HUES64 (cell line): ENCODE results near the gene DNMBP.
"Not testable (repeated sequence)": the region's sequence is repeated elsewhere in the genome, so short reads cannot be mapped to it uniquely, and the experiment has no call there.

ENCODE experiments used
- H3K27ac ChIP-seq: 2 replicates; pipeline ENCODE4 v1.7.0; 2013; ENCODE audit warnings: low read depth, low read length, inconsistent platforms
- H3K27me3 ChIP-seq: 2 replicates; pipeline ENCODE4 v1.6.1; 2013; ENCODE audit warnings: mild to moderate bottlenecking, low read length; ENCODE audit not compliant: insufficient read depth
- H3K36me3 ChIP-seq: 2 replicates; pipeline ENCODE4 v1.6.1; 2013; ENCODE audit warnings: mild to moderate bottlenecking, low read length; ENCODE audit not compliant: insufficient read depth
- H3K4me1 ChIP-seq: 2 replicates; pipeline ENCODE4 v1.6.1; 2013; ENCODE audit warnings: mild to moderate bottlenecking, low read length, moderate library complexity; ENCODE audit not compliant: insufficient read depth
- H3K4me3 ChIP-seq: 2 replicates; pipeline ENCODE4 v1.5.1; 2013; ENCODE audit warnings: mild to moderate bottlenecking, low read length, moderate library complexity
- H3K9ac ChIP-seq: 2 replicates; pipeline ENCODE4 v1.6.1; 2013; ENCODE audit warnings: mild to moderate bottlenecking, low read depth, low read length
- H3K9me3 ChIP-seq: 2 replicates; pipeline ENCODE4 v1.6.1; 2013; ENCODE audit warnings: low read depth, low read length; ENCODE audit not compliant: insufficient read depth
- WGBS: fragments of 150-250, 120-280 bp; methylation state at CpG from one replicate; pipeline ENCODE4 v1.1.7; 2013; ENCODE audit warnings: missing lambda C conversion rate; 5-methylcytosine and 5-hydroxymethylcytosine counted together

Gene DNMBP

DNA sequence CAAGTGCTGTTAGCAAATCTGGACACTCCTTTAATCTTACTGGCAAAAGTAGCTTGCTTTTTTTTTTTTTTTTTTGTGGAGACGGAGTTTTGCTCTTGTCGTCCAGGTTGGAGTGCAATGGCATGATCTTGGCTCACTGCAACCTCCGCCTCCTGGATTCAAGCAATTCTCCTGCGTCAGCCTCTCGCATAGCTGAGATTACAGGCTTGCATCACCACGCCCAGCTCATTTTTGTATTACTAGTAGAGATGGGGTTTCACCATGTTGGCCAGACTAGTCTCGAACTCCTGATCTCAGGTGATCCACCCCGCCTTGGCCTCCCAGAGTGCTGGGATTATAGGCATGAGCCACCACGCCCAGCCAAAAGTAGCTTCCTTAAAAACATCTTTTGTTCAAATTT is 114.7 kb downstream of the DNMBP start:
- not testable (repeated sequence) for H3K27ac ChIP-seq, H3K9me3 ChIP-seq, H3K9ac ChIP-seq, H3K27me3 ChIP-seq, H3K4me3 ChIP-seq, H3K4me1 ChIP-seq
- WGBS, result 97% methylated on average over 9 of the region's 9 CpGs
- H3K36me3 ChIP-seq, result peaks cover 86% of the 10 kb centered on the region

DNA sequence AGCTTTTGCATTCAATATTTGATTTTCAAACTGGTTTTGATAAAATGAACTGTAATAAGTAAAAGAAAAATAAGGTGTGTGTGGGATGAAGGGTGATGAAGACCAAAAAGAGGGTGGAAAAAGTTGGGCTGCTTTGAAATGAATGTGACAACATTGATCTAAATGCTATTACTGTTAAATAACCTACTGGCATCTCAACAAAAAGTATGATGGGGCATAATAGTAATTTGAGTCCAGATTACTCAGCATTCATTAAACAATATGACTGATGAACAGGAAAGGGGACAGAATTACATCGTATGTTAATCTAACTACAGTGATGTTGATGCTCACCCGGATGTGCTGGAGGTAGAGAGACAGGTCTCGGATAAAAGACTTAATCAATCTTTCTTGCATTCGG is 115.1 kb downstream of the DNMBP start:
- H3K4me3 ChIP-seq, result no peak overlapping the region
- H3K9me3 ChIP-seq, result peaks cover 8% of the 10 kb centered on the region; the same call in 1 of the 2 replicates
- WGBS, result 100% methylated on average over 4 of the region's 4 CpGs
- H3K27ac ChIP-seq, result no peak overlapping the region
- no peak overlapping the region for H3K9ac ChIP-seq
- H3K36me3 ChIP-seq, result peaks cover 86% of the 10 kb centered on the region
- no peaks in the 10 kb centered on the region for H3K4me1 ChIP-seq
- H3K27me3 ChIP-seq, result no peaks in the 10 kb centered on the region

DNA sequence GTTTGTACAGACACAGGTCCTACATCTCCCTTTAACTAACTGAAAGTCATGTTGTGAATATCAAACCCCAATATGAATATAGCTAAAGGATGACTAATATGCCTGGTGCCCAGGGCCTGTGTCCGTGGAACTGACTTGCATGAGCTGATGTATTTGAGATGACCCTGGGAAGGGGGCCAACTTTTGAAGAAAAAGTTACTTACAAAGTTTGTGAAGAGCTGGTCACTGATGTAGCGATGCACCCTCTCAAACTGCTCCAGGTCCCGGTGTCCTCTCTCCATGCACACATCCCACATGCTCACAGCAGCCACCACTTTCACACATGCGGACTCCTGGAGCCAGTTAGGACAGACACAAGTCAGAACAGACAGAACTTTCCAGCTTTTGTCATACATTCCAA is 121.1 kb downstream of the DNMBP start:
- 92% methylated on average over 4 of the region's 4 CpGs for WGBS
- H3K9me3 ChIP-seq, result peaks cover 8% of the 10 kb centered on the region; the same call in 1 of the 2 replicates
- H3K4me1 ChIP-seq, result no peaks in the 10 kb centered on the region
- no peak overlapping the region for H3K9ac ChIP-seq
- H3K27me3 ChIP-seq, result no peaks in the 10 kb centered on the region
- H3K36me3 ChIP-seq, result peaks cover 86% of the 10 kb centered on the region
- no peak overlapping the region for H3K4me3 ChIP-seq
- H3K27ac ChIP-seq, result no peak overlapping the region

DNA sequence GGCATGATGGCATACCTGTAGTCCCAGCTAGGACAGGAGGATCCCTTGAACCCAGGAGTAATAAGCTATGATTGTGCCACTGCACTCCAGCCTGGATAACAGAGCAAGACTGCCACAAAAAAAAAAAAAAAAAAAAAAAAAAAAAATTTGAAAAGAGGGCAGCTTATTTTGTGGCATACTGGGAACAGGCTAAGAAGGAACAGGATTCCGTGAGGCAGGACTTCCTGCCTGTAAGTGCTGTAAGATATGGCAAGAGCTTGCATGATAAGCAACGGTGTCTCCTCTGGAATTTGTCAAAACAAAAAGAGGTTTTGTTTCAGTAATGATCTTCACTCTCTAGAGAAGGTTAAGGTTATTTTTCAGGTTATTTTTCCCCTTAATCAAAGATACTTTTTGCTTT is 126.2 kb downstream of the DNMBP start:
- Histone ChIP-seq H3K36me3 (peaks cover 100% of the 10 kb centered on the region), H3K4me1 (no peaks in the 10 kb centered on the region), H3K27me3 (no peaks in the 10 kb centered on the region), H3K9ac (no peak overlapping the region), H3K4me3 (no peak overlapping the region), H3K27ac (no peak overlapping the region), H3K9me3 (no peaks in the 10 kb centered on the region)
- 94% methylated on average over 2 of the region's 2 CpGs for WGBS

DNA sequence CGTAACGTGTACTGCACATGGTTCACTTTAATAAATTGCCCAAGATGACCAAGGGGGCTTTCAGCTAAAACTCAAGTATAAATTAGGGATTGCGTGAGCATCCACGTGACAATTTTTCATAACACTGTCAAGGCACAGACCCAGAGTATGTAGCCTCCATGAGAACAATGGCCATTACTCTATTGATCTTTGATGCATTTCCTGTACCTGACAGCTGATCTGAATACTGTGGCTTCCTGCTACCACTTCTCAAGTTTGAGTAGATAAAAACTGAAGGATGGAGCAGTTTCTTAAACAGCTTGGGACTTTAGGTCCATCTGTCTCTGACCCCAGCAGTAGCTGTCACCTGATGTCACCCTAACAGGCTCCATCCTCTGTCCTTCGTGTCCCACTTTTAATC is 128.4 kb downstream of the DNMBP start:
- Histone ChIP-seq H3K4me3 (no peak overlapping the region), H3K27ac (no peak overlapping the region), H3K27me3 (no peaks in the 10 kb centered on the region), H3K9me3 (no peaks in the 10 kb centered on the region), H3K9ac (no peak overlapping the region), H3K4me1 (no peaks in the 10 kb centered on the region), H3K36me3 (peaks cover 100% of the 10 kb centered on the region)
- 97% methylated on average over 5 of the region's 5 CpGs for WGBS

DNA sequence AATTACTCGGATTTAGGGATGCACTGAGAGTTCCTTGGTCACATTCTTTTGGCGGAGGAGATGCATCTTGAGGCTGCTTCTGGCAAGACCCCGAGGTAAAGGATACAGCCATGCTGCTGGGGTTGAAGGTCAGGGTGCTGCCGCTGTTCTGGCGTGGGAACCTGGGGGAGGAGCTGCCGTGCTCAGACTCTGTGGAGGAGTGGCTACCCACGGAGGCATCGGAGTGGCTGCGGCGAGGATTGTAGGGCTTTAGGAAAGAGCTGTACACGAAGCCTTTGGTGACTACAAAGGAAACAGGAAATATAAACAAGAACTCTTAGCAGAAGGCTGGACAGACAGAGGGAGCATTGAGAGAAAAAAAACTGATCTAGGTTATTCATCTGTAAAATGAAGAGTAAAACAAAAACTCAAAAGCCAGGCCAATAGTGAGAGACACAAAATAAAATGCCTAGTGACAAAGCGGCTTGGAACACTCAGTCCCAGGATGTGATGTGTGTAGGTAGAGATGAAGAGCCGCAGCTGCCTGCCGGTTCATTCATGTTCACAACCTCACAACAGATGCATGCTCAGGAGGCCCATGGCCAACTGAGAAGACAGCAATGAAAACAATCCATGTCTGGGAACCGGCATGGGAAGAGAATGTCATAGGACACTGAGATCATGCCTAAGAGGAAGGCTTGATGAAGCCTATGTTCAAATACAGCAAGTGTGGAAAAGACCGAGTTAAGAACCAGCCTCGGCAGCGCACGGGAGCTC is 129.5 kb downstream of the DNMBP start:
- 96% methylated on average over 19 of the region's 19 CpGs for WGBS
- peaks cover 100% of the 10 kb centered on the region for H3K36me3 ChIP-seq
- no peak overlapping the region for H3K4me3 ChIP-seq

DNA sequence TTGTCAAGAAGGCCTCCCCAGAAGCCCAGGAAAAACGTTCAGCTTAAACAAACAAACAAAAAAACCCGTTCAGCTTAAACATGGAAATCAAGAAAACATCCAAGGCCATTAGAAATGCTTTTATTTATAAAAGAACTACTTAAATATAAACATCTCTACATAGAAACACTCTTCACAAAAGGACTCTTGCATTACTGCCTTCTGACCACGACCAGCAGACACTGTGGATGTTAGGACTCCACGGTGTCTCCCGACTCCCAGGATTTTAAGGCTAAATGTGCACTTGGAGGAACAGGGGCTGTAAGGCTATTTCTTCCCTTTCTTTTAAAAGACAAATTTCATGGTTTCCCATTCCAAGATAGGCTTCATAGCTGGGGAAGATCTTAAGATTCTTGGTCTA is 134.3 kb downstream of the DNMBP start:
- Histone ChIP-seq H3K9ac (no peak overlapping the region), H3K36me3 (peaks cover 53% of the 10 kb centered on the region), H3K27ac (no peak overlapping the region), H3K4me3 (no peak overlapping the region), H3K4me1 (no peaks in the 10 kb centered on the region), H3K27me3 (no peaks in the 10 kb centered on the region), H3K9me3 (no peaks in the 10 kb centered on the region)
- WGBS, result 93% methylated on average over 5 of the region's 5 CpGs

More for the DNA sequence above, 129.5 kb downstream of the DNMBP start:
- no peaks in the 10 kb centered on the region for H3K27me3 ChIP-seq
- no peaks in the 10 kb centered on the region for H3K9me3 ChIP-seq
- no peak overlapping the region for H3K9ac ChIP-seq
- no peak overlapping the region for H3K27ac ChIP-seq
- H3K4me1 ChIP-seq, result no peaks in the 10 kb centered on the region

DNA sequence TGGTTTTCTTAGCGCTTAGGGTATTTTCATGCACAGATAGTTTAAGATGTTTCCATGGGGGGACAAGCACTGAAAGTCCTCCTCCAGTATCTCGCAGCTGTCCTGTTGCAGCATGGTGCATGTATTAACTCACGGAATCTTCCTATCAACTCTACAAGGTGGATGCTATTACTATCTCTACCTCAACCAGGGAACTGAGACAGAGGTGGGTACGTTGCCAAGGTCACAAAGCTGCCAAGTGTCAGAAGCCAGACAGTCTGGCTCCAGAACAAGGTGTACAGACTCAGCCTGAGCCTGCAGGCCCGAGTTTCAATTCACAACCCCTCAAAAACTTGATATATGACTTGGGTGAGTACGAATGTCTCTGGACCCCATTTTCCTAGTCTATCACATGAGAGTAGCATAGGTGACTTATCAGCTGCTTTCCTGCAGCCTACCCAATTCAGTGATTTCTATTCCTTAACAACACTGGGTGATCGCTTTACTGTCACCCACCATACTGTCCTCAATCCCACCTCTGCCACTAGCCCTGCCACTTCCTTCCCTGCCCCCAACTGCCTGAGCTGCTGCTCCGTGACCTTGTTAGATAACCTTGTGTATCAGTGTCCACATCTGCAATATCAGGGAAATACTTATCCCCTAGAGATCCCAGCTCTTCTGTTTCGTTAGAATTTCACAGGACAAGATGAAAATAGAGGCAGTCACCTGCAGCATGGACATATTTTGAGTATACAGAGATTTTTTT is 135.2 kb downstream of the DNMBP start:
- no peaks in the 10 kb centered on the region for H3K27me3 ChIP-seq
- no peaks in the 10 kb centered on the region for H3K9me3 ChIP-seq
- H3K27ac ChIP-seq, result no peak overlapping the region
- H3K4me1 ChIP-seq, result no peaks in the 10 kb centered on the region
- H3K4me3 ChIP-seq, result no peak overlapping the region
- no peak overlapping the region; the same call in 1 of the 2 replicates for H3K9ac ChIP-seq
- H3K36me3 ChIP-seq, result peaks cover 43% of the 10 kb centered on the region
- 92% methylated on average over 9 of the region's 9 CpGs for WGBS

DNA sequence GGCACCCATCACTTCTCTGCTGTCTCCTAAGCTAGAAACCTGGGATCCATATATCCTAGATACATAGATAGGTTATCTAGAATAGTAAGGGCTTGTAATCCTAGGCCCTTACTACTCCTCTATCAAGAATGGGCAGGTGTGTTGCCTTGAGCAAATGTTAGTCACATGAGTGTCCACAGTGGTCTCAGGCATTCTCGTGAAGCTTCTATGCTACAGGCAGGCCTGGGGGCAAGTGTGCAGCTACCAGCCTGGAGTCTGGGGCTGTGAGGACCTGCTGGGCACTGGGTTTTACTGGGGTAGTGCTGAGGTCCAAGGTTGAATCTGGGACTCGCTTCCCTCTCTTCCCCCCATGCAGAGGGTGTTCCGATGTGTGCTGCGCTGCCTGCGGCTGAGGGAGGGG is 135.9 kb downstream of the DNMBP start:
- WGBS, result 96% methylated on average over 5 of the region's 5 CpGs
- H3K4me3 ChIP-seq, result no peak overlapping the region
- no peak overlapping the region for H3K9ac ChIP-seq
- no peaks in the 10 kb centered on the region for H3K9me3 ChIP-seq
- H3K4me1 ChIP-seq, result no peaks in the 10 kb centered on the region
- peaks cover 37% of the 10 kb centered on the region for H3K36me3 ChIP-seq
- no peak overlapping the region for H3K27ac ChIP-seq
- H3K27me3 ChIP-seq, result no peaks in the 10 kb centered on the region

DNA sequence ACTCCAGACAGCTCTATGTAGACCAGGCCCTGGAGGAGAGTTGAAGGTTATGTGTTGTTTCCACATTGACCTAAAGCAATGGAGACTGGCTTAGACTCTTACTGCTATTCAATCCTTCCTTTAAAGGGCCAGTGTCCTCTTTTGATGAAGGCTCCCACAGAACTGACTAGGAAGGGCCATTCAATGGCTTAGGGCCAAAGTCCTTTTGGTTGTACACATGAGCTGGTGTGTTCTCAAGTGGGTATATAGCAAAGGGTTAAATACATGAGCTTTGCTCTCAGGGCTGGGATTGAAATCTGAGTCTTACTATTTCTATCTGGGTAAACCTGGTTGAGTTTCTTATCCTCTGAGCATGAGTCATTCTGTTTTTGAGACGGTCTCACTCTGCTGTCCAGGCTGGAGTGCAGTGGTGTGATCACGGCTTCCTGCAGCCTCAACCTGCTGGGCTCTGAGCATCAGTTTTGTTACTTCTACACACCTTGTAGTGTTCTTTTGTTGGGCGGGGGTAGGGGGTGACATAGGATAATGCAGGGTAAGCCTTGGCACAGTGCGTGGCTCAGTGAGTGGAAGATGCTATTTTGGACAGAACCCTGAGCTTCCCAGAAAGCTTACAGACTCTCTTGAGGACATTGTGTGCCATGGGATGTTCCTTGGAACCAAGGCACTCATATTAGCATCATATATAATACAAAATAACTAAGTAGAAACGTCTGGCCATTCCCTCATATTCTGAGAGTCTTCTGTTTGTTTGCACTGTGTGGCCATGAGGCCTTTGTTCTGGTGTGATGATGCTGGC is 137.2 kb downstream of the DNMBP start:
- Histone ChIP-seq H3K4me1 (no peaks in the 10 kb centered on the region), H3K4me3 (no peak overlapping the region), H3K27ac (no peak overlapping the region), H3K36me3 (peaks cover 24% of the 10 kb centered on the region), H3K9ac (no peak overlapping the region), H3K9me3 (no peaks in the 10 kb centered on the region), H3K27me3 (no peaks in the 10 kb centered on the region)
- 80% methylated on average over 5 of the region's 5 CpGs for WGBS

DNA sequence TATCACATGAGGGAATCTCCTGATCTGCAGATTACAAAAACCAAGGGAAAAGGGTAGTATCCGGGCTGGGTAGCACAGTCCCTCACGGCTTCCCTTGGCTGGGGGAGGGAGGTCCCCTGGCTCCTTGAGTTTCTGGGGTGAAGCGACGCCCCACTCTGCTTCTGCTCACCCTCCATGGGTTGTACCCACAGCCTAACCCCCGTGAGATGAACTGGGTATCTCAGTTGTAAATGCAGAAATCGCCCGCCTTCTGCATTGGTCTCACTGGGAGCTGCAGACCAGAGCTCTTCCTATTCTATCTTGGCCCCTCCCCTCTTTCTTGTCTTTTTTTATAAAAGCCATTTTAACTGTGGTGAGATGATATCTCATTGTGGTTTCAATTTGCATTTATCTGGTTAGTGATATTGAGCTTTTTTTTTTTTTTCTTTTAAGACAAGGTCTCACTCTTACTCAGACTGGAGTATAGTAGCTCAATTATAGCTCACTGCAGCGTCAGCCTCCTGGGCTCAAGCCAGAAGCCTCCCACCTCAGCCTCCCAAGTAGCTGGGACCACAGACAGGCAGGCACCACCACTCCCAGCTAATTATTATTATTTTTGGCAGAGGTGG is 139.5 kb downstream of the DNMBP start:
- H3K9me3 ChIP-seq, result no peaks in the 10 kb centered on the region
- H3K9ac ChIP-seq, result no peak overlapping the region
- no peak overlapping the region for H3K4me3 ChIP-seq
- no peaks in the 10 kb centered on the region for H3K4me1 ChIP-seq
- H3K27me3 ChIP-seq, result no peaks in the 10 kb centered on the region
- peaks cover under 1% of the 10 kb centered on the region for H3K36me3 ChIP-seq
- H3K27ac ChIP-seq, result no peak overlapping the region
- WGBS, result 94% methylated on average over 8 of the region's 8 CpGs
